Omental fat pad (tissue), 4 donors: ENCODE results near the gene ZNF436. TPM values are rescaled to one million over a fixed set of nuclear protein-coding genes. Genes with fewer than 3 reads are reported as not detected.

Source experiments
- ATAC-seq: fragments of 150-250 bp; one replicate; pipeline ENCODE4 v1.9.1; 2016; ENCODE audit warnings: mild to moderate bottlenecking, moderate library complexity; ENCODE audit not compliant: low FRiP score
- DNase-seq: peaks from one replicate; pipeline ENCODE4 v3.0.0-alpha.2; 2019; ENCODE audit warnings: low spot score
- CTCF ChIP-seq, 3 donors: fragments of 450-650 bp; IDR thresholded peaks; one replicate each; pipeline ENCODE4 v1.5.1; 2016 to 2017; ENCODE audit warnings: antibody characterized with exemption in 3 of 3, mild to moderate bottlenecking in 3 of 3, moderate library complexity in 2 of 3
- total RNA-seq, 4 donors: library from RNA; depleted of rRNA; stranded (reverse); fragments of >200 nt; gene quantifications; one replicate each; pipeline ENCODE4 v1.1.0, GENCODE V29; 2016

The ZNF436 gene
- total RNA-seq, 4 donors from 2014 or later: 16.7 to 24.0 (median 18.4) TPM

- ATAC-seq (no peak), DNase-seq (no peak)
- no peak for TF ChIP-seq CTCF (IDR thresholded peaks at IDR 0.05)
Measured at GRCh38 chr1:23399229-23399628, 29.6 kb upstream of the ZNF436 start.

GRCh38 chr1:23397908-23398307 is 28.3 kb upstream of the ZNF436 start:
- DNase-seq (no peak), ATAC-seq (no peak)
- no peak for TF ChIP-seq CTCF (IDR thresholded peaks at IDR 0.05)

- DNase-seq: no peak
- no peak for TF ChIP-seq CTCF (IDR thresholded peaks at IDR 0.05)
- no peak for ATAC-seq
Measured at GRCh38 chr1:23396380-23396779, 26.7 kb upstream of the ZNF436 start.

- ATAC-seq: no peak
- no peak for DNase-seq
- no peak for TF ChIP-seq CTCF (IDR thresholded peaks at IDR 0.05)
Measured at GRCh38 chr1:23395849-23396248, 26.2 kb upstream of the ZNF436 start.

- no peak for TF ChIP-seq CTCF (IDR thresholded peaks at IDR 0.05)
- ATAC-seq (no peak), DNase-seq (no peak)
Measured at GRCh38 chr1:23395154-23395724, 25.6 kb upstream of the ZNF436 start.

- no peak for TF ChIP-seq CTCF (IDR thresholded peaks at IDR 0.05)
- ATAC-seq (peak; percentile 33), DNase-seq (no peak)
Measured at GRCh38 chr1:23394684-23395083, 25.0 kb upstream of the ZNF436 start.

GRCh38 chr1:23394181-23394580 is 24.5 kb upstream of the ZNF436 start:
- no peak for DNase-seq
- no peak for TF ChIP-seq CTCF (IDR thresholded peaks at IDR 0.05)
- no peak for ATAC-seq
